DMS 273 treated with DMSO at 0.1 percent for 48 hours (cell line): Measurements from ENCODE around the gene PGM3.

Source experiments
- DNase-seq: peaks from one replicate; lab custom pipeline; 2025; lab: John Stamatoyannopoulos, UW

The PGM3 gene

DNA sequence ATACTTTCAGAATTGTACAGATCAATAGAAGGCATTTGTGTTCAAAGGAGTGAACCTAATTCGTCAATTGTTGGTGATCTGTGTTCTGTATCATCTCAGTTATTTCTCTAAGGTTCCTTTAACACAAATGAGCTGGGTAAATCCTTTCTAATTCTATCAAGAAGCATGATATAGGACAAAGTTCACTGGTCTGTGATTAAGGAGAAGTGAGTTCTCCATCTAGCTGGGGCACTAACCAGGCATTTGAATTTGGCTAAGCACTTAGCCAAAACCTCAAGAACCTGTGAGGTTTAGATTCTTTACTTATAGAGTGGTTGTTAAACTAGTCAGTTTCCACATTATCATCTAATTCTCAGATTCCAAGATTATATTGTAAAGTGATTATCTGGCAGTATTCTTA lies 75.3 kb downstream of the PGM3 start:
- no peak for DNase-seq
